GM12878 (cell line): ENCODE measurements around the gene ATCAY.

Experiments used
- BHLHE40 ChIP-seq, 2 experiments: fragments of 450-650 bp in 1 of 2; IDR thresholded peaks; 2 replicates each; pipeline ENCODE4 v1.6.1; 2011 to 2017; ENCODE audit warnings: low read depth in 2 of 2, borderline replicate concordance in 1 of 2, improper control_type of control experiment in 1 of 2, low read length in 1 of 2, mild to moderate bottlenecking in 1 of 2
- CEBPB ChIP-seq, 2 experiments: fragments of 150-350 bp in 1 of 2; IDR thresholded peaks; 2 replicates each; pipeline ENCODE4 v1.6.1; 2012 to 2014; ENCODE audit warnings: low read depth in 2 of 2, low read length in 2 of 2, borderline replicate concordance in 1 of 2, inconsistent platforms in 1 of 2
- CHD2 ChIP-seq: IDR thresholded peaks from 2 replicates; pipeline ENCODE4 v1.6.1; 2011; ENCODE audit warnings: low read depth, low read length, improper control_type of control experiment, borderline replicate concordance
- DPF2 ChIP-seq: fragments of 450-650 bp; IDR thresholded peaks from 2 replicates; pipeline ENCODE4 v1.6.1; 2017; ENCODE audit warnings: mild to moderate bottlenecking
- EGR1 ChIP-seq, 2 experiments: IDR thresholded peaks; 1 replicate in 1 of 2; 2 replicates in 1 of 2; pipeline ENCODE4 v1.6.1; 2011 to 2012; ENCODE audit warnings: low read depth in 2 of 2, low read length in 2 of 2, borderline replicate concordance in 1 of 2, mild to moderate bottlenecking in 1 of 2, moderate library complexity in 1 of 2
- FOS ChIP-seq: IDR thresholded peaks from 3 replicates; pipeline ENCODE4 v1.6.1; 2011; ENCODE audit warnings: borderline replicate concordance; ENCODE audit not compliant: insufficient read length; ENCODE audit errors: extremely low read depth
- FOXK2 ChIP-seq: fragments of 450-650 bp; IDR thresholded peaks from 2 replicates; pipeline ENCODE4 v1.6.1; 2017; ENCODE audit warnings: mild to moderate bottlenecking, moderate library complexity
- FOXM1 ChIP-seq: IDR thresholded peaks from 2 replicates; pipeline ENCODE4 v1.6.1; 2012; ENCODE audit warnings: low read depth, mild to moderate bottlenecking, inconsistent platforms, low read length, moderate library complexity
- MTA3 ChIP-seq: IDR thresholded peaks from 2 replicates; pipeline ENCODE4 v1.6.1; 2012; ENCODE audit warnings: low read length, inconsistent platforms, borderline replicate concordance
- SIN3A ChIP-seq: IDR thresholded peaks from 2 replicates; pipeline ENCODE4 v1.6.1; 2012; ENCODE audit warnings: low read depth, low read length, improper control_type of control experiment
- SP1 ChIP-seq: IDR thresholded peaks from one replicate; pipeline ENCODE4 v1.6.1; 2011; ENCODE audit warnings: low read depth, low read length
- TF ChIP-seq, protein P1 (sequence below): fragments of 450-650 bp; IDR thresholded peaks from 2 replicates; pipeline ENCODE4 v1.6.1; 2017; ENCODE audit warnings: mild to moderate bottlenecking

DNA sequence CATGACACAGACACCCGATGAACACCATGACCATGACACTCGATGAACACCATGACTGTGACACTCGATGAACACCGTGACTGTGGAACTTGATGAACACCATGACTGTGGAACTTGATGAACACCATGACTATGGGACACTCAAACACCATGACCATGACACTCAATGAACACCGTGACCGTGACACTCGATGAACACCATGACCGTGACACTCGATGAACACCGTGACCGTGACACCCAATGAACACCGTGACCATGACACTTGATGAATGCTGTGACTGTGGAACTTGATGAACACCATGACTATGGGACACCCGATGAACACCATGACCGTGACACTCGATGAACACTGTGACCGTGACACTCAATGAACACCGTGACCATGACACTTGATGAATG lies 43.2 kb upstream of the ATCAY start:
- TF ChIP-seq FOXK2 (no peak), BHLHE40 (IDR thresholded peaks at IDR 0.05; ENCODE audit: borderline replicate concordance in 1 of 2, low read depth in 2 of 2, low read length in 1 of 2) (no peak), SIN3A (no peak), SP1 (no peak), FOS (no peak), DPF2 (no peak), EGR1 (IDR thresholded peaks at IDR 0.05; ENCODE audit: borderline replicate concordance in 1 of 2, low read depth in 2 of 2, low read length in 2 of 2) (no peak), MTA3 (no peak), CEBPB (IDR thresholded peaks at IDR 0.05; ENCODE audit: borderline replicate concordance in 1 of 2, low read depth in 2 of 2, low read length in 2 of 2) (no peak), CHD2 (no peak), FOXM1 (no peak; the same call in 1 of the 2 replicates)
- TF ChIP-seq, protein P1, sequence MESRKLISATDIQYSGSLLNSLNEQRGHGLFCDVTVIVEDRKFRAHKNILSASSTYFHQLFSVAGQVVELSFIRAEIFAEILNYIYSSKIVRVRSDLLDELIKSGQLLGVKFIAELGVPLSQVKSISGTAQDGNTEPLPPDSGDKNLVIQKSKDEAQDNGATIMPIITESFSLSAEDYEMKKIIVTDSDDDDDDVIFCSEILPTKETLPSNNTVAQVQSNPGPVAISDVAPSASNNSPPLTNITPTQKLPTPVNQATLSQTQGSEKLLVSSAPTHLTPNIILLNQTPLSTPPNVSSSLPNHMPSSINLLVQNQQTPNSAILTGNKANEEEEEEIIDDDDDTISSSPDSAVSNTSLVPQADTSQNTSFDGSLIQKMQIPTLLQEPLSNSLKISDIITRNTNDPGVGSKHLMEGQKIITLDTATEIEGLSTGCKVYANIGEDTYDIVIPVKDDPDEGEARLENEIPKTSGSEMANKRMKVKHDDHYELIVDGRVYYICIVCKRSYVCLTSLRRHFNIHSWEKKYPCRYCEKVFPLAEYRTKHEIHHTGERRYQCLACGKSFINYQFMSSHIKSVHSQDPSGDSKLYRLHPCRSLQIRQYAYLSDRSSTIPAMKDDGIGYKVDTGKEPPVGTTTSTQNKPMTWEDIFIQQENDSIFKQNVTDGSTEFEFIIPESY: no peak
